Stimulated activated CD4-positive, alpha-beta T cell treated with anti-CD3 and anti-CD28 coated beads, Interleukin-12 subunit alpha, Interleukin-12 subunit beta, amount 100 ng/mL, for 48 hours (primary cell): ENCODE results near the gene MYOD1.
A peak's percentile ranks its signal among the peaks of the same experiment; 100 is the strongest.

Experiments used
- DNase-seq, 3 donors: peaks; one replicate each; pipeline ENCODE4 v3.0.0-alpha.2; 2020; ENCODE audit warnings: low read depth in 2 of 3, low spot score in 1 of 3

The MYOD1 gene

DNA sequence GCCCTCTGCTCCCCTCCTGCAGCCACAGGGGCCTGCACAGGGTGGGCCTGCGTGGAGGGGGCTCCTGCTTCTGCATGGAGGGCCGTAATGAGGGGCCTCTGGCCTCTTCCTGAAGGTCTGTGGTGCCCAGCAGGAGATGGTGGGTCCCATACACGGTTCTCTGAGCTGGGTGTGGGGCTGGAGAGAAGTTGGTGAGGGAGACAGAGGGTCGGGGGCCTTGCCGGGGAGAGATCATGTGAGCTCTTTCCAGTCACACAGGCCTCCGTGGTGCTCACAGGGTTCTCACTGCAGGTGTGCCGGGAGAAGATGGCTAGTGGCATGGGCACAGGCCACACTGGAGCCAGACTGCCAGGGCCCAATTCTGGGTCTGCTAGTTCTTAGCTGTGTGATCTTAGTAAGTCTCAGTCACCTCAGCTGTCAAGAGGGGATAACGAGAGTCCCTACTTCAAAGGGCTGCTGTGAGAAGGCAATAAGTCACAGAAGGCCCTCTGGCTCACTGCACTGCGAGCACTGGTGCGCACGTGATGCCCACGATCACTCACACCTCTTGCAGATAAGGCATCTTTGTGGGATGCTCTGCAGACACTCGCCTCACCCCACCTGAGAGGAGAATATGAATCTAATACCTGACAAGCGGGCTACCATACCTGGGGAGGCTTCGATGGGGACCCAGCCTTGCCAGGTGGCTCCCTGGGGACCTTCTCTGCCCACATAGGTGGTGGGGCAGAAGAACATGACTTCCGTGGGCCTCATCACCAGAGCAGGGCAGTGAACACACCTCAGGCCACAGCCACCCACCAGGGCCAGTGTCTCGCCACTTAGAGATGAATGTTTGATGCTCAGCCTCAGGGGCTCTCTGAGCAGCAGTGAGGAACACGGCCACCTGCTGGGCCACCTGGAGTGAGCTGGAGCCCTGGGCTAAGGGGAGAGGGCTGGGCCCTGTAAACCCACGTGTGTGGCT is 29.7 kb downstream of the MYOD1 start:
- DNase-seq = no peak

DNA sequence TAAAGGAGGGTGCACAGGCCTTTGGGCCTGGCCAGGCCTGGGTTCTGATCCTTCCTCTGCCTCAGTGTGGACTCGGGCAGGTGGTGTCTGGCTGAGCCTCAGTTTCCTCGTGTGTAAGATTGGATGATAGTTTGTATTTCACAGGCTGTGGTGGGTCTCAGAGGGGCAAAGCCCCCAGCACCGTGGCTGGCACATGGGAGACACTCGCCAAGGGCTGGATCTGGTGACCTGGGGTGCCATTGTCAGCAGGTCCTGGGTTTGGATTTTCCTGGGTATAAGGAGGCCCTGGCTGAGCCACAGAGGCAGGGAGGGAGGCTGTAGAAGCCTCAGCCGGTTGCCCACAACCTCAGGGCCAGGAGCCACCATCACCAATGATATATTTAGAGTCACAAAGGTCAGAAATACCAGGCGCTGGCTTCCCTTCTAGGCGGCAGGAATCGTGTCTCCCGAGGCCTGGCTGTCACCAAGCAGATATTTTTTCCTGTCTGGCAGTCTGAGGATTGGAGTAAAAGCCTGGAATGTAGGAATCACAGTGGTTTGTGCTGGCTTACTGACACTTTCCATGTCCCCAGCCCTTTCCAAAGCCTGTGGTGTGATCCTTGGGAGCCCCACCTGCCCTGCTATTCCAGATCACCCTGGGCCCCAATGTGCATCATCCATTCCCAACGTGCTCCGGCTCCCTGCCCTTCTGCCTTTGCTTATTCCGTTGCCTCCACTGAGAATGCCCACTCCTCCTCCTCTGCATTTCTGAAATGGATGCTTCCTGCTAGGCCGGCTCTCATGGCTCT is 30.8 kb downstream of the MYOD1 start:
- DNase-seq = no peak

DNA sequence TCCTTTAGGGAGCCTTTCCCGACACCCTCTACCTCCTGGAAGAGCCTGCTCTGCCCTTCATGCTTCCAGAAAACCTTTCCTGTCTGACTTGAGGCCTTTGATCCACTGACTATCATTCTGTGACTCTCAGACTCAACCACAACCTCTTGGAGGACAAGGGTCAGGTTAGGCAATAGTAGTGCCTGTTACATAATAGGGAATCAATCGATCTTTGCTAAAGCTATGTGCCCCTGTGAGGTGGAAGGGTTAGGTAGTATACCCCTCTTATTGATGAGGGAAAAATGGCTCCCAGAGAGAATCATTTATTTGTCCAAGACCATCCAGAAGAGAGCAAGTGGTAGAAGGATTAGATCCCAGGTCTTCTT is 31.4 kb downstream of the MYOD1 start:
- no peak for DNase-seq

DNA sequence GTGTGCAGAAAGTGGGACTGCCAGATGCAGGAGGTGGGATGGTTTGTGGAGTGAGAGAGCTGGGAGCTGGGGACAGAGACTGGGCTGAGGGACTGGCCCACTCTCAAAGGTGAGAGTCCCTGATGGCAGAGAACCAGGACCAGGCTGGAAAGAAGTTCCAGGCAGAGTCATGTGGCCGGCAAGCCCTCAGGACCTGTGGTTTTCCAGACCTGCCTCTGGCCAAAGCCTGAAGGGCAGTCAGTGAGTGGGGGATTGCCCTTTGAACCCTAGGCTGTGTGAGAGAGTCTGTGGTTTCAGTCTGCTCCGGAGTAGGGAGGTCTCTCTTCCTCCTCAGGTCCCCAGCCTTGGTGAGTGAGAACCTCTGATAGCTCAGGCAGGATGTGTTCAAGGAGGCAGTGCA is 32.2 kb downstream of the MYOD1 start:
- DNase-seq = no peak

DNA sequence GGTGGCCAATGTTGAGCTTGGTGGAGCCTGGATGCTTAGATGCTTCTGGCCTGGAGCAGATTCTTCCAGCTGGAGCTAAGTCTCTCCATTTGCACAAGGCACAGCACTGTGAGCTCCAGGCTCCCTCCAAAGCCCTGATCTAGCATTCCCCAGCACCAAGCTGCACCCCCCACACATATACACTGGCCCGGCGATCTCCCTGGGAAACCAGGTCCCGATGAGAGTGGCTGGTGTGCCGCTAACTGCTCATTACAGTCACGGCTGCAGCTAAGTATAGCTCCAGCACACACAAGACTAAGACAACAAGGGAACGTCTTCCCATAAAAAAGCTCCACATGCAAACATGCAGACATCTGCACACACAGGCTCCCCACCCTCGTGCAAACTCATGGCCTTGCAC is 32.8 kb downstream of the MYOD1 start:
- DNase-seq = no peak

DNA sequence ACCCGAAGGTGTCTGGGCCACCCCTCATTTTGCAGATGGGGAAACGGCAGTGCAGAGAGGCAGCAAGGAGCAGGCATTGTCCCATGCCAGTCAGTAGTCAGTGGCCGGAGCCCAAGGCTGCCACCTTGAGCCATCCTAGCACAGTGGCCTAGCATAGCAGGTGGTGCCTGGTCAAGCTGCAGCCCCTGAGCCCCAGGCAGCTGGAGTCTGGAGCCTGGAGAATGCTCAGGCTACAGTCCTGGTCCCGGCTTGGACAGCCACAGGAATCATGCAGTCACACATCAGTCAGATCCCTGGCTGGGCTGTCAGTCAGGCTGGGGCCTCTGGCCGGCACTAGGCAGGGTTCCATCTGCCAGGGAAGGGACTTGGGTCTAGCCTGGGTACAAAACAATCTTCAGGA is 33.8 kb downstream of the MYOD1 start:
- DNase-seq = no peak

DNA sequence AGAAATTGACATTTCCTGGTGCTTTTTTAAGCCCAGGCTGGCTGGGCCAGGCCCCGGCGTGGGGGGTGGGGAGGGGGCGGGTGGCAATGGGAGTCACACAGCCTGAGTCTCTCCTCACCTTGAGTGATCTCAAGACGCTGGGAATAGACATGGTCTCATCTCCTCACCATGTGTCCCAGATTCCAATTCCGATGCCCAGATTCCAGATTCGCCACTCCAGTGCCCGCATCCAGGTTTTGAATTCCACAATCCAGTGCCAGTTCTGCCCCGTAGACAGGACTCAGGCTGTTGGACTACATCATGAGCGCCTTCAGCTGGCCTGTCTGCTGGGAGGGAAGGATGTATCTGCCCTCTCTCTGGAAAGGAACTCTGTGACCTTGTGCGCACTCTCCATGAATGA is 34.3 kb downstream of the MYOD1 start:
- no peak for DNase-seq

DNA sequence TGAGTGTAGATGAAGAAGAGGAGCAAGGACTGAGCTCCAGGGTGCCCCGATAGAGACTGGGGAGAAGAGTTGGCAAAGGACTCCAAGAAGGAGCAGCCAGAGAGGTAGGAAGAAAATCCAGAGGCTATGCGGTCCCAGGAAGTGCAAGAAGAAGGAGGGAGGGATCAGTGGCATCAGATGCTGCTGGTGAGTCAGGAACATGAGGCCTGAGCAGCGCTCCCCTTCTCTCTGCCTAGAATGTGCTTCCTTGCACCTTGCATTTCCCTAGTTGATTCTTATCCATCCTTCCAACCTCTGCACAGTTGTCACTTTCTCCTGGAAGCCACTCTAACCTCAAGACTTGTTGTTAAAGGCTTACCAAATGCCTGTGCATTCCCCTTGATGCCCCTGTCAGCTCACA is 36.5 kb downstream of the MYOD1 start:
- DNase-seq = no peak

DNA sequence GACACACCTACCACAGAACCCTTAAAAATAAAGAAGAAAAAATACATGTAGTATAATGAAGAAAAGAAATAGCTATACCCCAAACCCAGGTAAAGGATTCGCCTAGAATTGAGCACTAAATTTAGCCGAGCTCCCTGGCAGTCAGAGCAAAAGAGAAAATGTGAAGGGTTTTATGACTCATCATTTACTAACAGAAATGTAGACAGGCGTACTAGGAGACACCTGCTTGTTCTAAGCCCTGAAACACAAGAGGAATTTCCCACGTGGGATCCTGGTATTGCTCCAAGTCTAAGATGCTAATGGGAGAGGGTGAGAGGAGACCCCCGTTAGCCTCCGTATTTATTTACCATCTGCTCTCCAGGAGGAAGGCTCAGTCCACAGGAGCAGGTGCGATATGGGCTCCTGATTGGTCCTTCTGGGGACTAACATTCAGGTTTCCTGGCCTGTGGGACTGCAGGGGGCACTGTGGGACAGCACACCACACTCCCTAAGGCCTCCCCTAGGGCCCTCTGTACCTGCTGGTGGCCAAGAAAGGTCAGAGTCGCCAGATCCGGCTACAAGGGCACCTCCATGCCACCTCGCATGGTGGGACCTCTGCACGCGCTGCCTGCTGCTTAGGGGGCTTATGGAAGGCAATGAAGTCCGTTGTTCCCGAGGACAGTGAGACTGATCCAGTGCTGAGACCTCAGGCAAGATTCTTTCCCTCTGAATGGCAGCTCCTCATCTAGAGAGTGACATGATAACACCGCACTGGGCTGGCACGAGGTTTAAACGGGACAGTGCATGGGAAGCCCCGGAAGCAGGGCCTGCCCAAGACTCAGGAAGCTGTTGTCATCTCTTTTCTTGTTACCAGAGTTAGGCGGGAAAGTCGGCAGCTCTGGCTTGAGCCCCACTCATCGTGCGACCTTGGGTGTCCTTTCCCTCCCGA is 41.0 kb downstream of the MYOD1 start:
- peak in 1 of 3 donors; percentile 13 for DNase-seq

DNA sequence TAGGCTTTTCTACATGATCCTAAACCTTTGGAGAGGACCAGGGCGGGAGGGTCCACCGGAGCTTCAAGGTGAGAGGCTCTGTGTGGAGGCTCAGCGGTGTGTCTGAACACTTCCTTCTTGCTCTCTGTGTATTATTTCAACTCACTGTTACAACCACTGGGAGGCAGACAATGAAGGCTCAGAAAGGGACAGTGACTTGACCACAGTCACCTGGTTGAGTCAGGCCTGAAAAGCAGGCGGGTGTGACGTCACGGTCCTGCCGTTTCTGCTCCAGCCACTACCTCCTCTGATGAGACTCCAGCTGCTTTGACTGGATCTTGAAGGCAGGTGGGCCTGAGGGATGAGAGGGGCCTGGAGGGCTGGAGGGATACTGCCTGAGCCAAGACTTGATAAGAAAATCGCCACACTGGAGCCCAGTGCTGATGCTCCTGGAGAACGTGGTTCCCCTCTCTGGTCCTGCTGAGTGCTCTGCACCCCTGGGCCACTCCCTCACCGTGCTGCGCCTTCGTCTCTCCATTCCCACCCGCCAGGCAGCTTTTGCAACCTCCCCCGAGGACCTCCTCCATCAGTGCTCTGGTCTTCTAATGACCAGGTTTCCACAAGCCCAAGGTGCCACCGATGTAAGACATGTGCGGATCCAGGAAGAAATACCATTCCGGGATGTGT is 43.1 kb downstream of the MYOD1 start:
- DNase-seq = no peak

DNA sequence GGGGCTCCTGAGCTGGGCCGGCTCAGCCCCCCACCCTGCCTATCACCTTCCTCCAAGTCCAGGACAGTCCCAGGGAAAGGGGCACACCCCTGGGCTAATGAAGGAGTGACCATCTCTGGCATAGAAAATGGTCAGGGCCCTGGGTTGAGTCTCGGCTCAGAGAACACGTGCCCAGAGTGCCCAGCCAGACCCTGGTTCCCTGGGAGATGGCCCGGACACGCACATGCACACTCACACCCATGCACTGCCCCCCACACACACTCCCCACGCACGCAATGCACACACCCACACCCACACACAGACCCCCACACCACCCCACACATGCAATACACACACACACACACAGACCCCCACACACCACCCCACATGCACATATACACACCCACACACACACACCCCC is 43.9 kb downstream of the MYOD1 start:
- no peak for DNase-seq

DNA sequence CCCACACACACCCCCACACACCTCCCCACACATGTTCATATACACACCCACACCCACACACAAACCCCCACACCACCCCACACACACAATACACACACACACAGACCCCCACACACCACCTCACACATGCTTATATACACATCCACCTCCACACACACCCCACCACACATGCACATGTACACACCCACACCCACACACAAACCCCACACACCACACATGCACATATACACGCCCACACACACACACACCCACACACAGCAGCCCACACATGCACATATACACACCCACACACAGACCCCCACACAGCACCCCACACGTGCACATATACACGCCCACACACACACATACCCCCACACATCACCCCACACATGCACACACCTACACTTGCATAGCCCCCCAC is 44.3 kb downstream of the MYOD1 start:
- DNase-seq = no peak

DNA sequence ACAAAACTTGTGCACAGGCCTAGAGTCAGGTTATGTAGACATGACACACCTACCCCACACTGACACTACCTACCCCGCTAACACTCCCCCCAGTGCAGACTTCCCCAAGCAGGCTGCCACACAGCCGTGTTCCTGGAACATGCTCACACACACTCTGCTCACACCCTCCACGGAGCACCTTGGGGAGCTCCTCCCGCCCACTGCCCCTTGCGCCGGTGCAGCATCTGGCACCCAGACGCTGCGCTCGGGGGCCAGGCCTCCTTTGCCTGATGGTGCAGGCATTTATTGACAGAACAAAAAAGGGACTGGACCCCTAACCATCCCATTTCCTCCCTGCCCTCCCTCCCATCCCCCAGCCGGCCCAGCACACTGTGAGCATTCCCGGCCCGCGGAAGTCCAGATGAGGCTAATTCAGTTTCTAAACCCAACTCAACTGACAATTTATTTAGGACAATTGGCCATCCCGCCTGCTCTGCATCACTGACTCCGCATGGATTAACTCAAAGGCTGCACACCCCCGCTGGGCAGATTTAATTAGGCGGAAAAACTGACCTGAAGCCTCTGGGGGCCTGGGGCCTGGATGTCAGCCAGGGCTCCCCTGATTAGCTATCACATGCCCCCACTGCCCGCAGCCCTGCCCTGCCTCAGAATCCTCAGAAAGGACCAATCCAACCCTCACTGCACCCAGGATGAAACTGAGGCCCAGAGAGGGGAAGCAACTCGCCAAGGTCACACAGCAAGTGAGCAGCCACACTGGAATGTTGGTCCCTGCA is 45.3 kb downstream of the MYOD1 start:
- no peak for DNase-seq

DNA sequence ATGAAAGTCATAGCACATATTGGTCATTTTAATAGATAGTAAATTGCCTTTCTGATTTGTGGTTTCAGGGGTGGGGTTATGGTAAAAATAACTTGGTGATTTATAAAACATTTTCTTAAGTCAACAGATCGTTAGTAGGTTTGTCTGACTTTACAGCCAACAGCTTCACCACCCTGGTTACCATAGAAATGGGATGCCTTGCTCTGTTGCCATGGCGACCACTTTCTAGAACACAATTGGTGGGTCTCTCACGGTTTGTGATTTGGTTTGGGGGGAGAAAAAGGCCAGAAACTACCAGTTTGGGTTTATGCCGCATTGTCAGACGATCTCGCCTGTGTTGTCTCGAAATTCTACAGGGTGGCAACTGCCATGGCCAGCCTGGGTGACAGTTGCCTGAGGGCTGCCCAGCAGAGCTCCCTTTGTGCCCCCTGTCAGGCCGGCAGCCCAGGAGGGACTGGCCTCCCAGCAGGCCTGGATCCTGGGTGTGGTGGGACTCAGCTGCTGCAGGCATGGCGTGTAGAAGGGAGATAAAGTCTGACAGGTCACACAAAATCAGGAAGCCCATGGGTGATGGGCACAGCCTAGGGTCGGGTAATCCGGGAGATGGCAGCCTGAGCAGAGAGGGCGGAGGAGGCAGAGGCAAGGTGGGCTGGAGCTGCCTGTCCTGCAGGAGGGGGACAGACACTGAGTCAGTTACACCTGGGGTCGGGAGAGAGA is 46.1 kb downstream of the MYOD1 start:
- no peak for DNase-seq

DNA sequence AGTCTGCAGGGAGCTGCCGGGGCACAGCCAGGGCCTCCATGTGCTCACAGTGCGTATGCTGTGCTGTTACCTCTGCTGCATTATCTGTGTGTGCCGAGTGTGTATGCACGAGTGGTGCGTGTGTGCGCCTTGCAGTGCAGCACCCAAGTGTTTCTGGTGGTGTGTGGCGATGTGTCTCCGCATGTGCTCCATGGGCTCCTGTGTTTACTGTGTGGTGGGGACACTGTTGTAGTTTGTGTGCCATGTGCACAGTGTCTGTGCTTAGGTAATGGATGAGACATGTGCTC is 46.6 kb downstream of the MYOD1 start:
- no peak for DNase-seq

DNA sequence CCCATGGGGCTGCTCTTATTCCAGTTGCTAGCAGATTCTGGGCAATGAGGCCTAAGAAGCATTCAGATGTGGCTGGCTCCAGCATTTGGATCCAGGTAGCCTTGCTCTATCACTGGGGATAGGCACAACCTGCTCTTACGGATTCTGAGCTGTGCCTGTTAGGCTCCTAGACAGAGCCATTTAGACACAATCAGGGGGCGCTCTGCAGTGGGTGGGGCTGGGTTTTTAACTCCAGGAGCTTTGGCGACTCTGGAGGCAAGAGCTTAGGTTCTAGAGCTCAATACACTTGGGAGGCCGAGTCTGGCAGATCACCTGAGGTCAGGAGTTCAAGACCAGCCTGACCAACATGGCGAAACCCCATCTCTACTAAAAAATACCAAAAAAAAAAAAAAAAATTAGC is 47.2 kb downstream of the MYOD1 start:
- DNase-seq = no peak

DNA sequence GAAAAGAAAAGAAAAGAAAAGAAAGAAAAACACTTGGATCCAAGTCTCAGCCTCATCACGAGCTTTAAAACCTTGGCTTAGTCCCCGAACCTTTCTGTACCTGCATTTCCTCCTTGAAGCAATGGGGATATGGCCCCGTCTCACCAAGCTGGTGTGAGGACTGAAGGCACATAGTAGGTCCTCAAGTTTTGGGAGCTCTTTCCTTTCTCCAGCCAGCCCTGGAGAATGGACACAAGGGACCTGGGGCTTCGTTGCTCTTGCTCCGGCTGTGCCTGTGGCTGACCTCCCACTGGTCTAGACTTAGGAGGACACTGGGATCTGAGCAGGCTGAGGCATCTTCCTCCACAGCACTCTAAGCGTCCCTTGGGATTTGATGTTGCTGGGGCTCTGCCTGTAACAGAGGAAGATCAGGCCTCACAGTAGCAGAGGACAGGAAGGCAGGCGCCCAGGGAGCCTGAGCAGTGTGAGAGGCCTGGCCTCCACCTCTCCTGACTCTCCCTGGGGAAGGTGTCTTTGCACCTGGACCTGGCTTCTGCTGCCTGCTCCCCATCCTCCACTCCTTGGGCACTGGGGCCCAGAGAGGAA is 48.0 kb downstream of the MYOD1 start:
- DNase-seq = no peak

DNA sequence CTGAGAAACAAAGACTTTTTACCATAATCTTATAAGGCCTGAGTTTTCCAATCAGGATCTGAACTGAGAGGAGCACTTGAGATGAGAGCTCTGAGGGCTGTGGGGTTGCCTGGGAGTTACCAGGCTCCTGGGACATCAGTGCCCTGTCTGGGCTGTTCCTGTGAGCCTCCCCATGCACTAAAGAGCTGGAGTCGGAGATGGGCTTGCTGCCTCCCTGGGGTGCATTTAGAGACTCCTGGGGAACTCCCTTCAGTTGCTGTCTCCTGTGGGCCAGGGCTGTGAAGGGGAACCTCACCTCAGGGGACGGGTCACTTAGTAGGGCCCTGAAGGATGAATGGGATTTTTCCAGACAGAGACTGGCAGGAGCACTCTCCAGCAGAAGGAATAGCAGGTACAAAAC is 48.5 kb downstream of the MYOD1 start:
- no peak for DNase-seq

DNA sequence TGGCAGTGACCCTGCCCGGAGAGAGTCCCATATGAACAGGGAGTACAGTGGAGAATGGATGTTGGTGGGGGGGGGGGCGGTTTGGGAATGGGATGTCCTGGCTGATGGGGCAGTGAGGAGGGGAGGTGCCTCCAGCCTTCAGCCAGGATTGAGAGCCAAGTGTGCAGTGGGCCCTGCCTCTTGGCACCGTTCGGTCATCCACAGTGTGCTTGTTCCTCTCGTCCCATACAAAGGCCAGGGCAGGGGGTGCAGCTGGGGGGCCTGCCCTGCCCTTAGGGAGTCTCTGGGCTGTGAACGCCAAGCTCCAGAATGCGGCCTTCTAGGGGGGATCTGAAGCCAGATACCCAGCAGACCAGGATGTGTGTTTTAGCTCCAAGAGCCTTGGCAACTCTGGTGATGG is 49.2 kb downstream of the MYOD1 start:
- no peak for DNase-seq
